ENCODE data around the gene NDUFS6. TPM values are rescaled to one million over a fixed set of nuclear protein-coding genes. Genes with fewer than 3 reads are reported as not detected.
"Not testable (repeated sequence)": the region's sequence is repeated elsewhere in the genome, so short reads cannot be mapped to it uniquely, and the experiment has no call there.

Gene NDUFS6
- total RNA-seq, 1 experiment from 2014 or later = 107 TPM

DNA sequence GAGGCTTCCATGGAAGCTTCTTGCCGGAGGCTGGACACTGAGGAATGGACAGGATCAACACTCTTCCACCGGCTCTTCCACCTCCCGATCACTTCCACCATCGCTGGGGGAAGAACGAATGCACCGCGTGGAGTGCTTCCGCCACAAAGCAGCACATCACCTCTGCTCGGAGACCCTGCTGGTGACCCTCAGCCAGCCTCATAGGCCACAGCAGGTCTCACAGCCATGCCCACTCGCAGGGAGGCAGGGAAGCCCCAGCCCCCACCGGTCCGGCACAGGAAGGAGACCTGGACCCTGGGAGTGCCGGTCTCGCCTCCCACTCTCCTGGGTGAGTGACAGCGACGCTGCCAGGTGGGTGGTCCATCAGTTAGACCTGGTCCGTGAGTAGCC, 6.3 kb upstream of the NDUFS6 start:
- in situ Hi-C loops (cut with HindIII; ENCODE audit: low sequenced_read_pairs) = no loop called here
- DNase-seq (ENCODE audit: low spot score) = no peak

DNA sequence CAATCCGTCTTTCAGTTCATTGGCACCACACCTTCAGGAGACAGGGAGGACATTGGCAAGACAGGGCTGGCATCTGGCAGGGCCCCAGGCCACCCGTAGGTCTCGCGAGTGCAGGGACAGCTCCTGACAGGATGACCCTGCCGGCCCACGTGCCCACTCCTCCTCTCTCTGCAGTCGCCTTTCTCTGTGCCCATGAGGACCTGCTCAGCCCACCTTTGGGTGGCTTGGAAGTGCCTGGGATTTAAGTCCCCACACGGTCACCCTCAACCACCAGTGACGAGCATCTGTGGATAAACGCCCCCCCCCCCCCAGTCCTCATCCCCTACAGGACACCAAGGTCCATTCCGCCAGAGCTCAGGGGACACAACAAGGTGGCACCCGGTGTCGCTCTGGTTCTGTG, 5.7 kb upstream of the NDUFS6 start:
- DNase-seq (ENCODE audit: low spot score) = no peak
- in situ Hi-C loops (cut with HindIII; ENCODE audit: low sequenced_read_pairs) = no loop called here

DNA sequence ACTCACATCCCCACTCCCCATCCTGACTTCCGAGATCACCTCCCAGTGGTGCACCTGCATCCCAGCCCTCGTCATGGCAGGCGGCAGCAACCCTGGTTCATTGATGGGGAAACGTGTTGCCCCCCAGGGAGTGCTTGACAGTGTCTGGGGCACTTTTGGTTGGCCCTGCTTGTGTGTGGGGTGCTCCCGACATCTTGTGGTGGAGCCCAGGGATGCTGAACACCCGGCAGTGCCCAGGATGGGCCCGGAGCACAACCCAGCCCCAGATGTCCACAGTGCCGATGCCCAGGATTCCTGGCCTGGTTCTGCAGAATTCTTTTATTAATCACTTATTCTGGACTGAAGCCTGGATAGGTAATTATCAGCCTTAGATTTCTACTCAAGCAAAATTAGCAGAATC, 5.3 kb upstream of the NDUFS6 start:
- in situ Hi-C loops (cut with HindIII; ENCODE audit: low sequenced_read_pairs) = no loop called here
- DNase-seq (ENCODE audit: low spot score) = no peak

DNA sequence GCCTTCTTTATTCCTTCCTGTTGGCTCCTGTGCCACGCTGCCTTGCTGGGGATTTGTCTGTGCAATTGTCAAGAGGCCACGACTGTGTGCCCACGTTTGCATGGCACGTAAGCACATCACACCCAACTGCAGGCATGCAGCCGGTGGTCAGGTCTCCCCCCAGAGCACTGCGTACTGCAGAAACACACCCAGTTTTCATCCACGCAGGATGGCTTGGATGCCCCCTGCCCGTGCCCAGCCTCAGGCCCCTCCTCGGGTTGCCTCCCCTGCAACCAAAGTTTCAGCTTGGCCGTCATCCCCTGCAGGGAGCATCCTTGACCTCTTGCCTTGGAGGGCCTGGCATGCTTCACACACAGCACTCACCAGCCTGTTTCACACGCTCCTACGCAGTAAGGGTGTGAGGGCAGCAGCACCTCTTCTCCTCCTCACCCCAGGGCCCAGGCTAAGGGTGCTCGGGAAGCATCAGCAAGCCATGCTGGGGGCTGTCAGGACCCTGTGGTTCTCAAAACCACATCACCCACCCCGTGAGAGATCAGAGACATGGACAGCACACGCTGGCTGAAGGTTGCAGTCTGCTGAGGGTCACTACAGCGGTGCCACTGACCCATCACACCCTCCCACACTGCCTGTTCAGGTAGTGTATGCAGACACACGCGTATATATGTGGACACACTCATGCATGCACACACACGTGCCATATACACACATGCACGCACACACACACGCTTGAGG, 4.7 kb upstream of the NDUFS6 start:
- no peak for DNase-seq (ENCODE audit: low spot score)
- in situ Hi-C loops (cut with HindIII; ENCODE audit: low sequenced_read_pairs) = no loop called here

DNA sequence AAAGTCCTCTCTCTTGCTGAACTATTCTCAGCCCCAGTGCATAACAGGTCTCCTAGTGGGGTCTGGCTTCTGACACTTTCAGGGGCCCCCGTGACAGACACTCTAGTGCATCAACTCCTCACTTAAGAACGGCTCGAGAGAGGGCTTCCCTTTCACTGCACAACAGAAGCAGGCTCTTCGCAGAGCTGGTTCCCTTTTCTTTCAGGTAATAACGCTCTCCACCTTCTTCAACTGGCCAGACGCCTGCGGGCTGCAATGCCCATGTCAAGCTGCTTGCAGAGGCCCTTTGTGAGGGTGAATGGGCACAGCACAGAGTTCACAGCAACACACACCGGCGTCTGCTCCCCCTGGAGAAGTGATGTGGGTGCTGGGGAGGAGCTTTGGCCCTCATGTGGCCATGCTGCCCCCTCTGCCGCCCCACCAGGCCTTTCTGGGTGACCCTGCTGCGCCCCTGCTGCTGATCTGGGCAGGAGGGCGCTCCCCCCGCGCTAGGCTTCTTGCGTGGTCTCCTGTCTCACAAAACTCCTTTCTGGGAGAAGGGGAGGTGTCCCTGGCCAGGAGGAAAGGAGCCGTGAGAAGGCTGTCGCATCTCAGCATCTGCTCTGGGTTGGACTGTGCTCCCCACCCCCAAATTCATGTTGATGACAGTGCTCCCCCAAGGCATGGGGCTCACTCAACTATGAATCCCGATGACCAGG, 4.0 kb upstream of the NDUFS6 start:
- no peak for DNase-seq (ENCODE audit: low spot score)
- in situ Hi-C loops (cut with HindIII; ENCODE audit: low sequenced_read_pairs) = no loop called here

DNA sequence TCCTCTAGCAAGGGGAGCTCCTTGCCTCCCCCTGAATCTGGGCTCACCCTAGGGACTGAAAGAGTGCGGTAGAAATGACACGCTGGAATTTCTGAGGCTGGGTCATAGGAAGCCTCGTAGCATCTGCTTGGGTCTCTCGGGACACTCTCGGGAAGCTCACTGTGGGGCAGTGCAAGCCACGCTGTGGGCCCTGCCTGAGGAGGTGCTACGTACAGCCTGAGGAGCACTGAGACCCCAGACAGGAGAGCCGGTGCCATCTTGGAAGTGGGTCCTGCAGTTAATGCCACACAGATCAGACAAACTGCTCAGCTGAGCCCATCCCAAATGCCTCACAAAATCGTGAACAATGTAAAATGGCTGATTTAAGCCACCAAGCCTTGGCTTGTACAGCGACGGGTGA, 3.4 kb upstream of the NDUFS6 start:
- in situ Hi-C loops (cut with HindIII; ENCODE audit: low sequenced_read_pairs) = no loop called here
- DNase-seq (ENCODE audit: low spot score) = no peak

DNA sequence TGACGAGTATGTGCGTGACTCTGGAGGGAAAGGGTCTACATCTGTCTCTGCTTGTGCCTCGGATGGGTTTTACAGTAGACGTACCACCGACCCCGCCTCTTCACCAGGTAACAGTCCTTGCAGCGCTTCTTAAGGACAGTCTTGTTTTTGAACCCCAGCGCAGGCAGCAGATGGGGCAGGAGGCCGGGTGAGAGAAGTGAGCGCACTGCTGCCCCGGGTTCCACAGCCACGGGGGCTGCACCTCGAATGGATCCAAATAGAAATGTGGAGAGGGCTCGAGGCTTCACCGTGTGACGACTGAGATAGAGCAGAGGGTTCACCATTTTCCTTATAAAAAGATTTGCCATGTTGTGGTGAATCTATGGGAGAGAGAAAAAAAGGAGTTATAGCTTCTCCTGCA, 2.6 kb upstream of the NDUFS6 start:
- in situ Hi-C loops (cut with HindIII; ENCODE audit: low sequenced_read_pairs); DNase-seq (ENCODE audit: low spot score): not testable (repeated sequence)

DNA sequence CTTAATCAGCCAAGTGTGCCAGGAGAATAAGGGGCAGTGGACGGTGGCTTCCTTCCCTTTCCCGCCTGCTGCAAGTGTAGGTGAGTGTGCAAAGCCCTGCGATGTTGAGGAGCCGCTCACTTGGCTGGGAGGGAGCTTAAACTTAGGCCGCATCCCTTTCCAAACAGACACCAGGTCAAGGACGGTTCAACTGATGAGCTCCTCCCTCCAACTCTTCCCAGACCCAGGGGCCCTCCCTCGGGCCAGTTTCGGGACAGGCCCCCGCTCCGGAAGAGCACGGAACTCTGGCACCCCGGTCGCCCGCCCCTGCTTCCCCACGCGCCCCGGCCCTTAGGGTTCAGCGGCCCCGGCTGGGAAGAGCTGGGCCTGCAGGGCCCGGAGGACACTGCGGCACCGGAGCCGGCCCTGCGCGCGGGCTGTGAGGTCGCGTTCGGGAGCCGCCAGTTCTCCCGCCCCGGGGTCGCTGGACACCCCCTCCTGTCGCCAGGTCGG, 2.1 kb upstream of the NDUFS6 start:
- DNase-seq (ENCODE audit: low spot score) = no peak
- in situ Hi-C loops (cut with HindIII; ENCODE audit: low sequenced_read_pairs) = no loop called here

DNA sequence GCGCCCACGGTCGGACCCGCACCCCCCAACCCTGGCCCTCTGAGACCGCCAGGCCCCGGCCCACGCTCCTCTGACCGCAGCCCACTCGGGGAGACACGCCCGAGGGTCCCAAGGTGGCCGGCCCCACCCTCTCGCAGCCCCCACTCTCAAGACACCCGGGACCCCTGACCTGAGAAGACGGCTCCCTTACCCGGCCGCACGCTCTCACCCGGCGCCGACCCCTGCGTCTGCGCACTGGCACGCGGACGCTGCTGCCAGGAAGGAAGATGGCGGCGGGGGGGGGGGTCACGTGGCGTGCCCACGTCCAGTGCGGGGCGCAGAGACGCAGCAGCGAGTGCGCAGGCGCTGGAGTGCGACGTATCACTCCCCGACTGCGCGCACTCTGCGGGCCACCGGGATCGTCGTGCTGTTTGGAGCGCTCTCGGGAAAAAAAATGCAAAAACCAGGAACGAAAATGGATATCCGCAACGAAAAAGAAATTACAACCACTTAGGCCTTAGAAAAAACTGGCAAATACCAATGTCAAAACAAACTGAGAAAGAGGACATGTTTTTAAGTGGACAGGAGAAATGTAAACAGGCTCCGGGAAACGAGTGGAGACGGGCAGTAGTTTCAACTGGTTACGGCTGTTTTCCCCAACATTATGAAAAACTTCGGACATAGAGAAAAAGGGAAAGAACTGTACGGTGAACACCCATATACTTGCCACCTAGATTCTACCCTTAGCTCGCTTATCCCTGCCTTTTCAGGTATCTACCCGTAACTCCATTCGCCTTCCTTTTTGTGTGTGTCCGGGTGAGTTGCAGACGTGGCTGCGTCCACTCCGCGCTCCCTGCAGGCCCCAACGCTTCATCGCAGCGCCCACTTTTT, 1.4 kb upstream of the NDUFS6 start, which contains the start of gene MRPL36:
Gene MRPL36 (minus strand): TSS at position 236 of the 870 bp plus-strand sequence. CDS start 902 bp downstream, outside the sequence.
- DNase-seq (ENCODE audit: low spot score) = peak; percentile 87
- in situ Hi-C loops (cut with HindIII; ENCODE audit: low sequenced_read_pairs) = no loop called here

DNA sequence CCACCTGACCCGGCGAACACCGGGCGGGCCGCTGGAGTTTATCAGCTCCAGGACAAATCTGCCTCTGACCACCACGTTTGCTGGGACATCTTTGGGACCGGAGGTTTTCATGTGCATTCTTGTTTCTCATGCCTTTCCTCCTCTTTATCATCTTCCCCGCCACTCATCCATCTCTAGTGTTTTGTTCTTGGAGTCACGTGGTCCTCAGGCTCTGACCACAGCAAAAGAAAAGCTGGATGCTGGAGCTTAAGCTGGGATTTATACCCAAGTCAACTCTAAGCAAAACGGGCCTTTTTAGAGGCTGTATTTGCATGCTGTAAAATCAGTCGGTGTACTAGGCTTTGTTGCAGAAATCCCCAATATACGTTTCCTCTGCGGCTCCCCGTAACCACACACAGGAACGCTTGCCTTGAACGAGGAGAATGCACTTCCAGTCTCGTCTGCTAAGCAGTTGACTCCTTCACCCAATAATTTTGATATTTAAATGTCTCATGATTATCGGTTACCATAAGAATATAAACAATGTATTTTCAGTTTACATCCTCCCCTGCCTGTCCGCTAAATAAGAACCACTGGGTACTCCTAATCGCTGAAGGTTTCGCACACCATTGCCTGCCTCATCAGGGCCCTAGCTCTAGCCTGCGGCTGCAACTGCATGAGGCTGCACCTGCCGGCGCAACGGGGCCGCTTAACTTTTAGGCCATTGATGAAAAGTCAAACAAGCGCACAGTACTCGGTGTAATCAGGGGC, 560 bp upstream of the NDUFS6 start:
- in situ Hi-C loops (cut with HindIII; ENCODE audit: low sequenced_read_pairs) = no loop called here
- peak; percentile 72 for DNase-seq (ENCODE audit: low spot score)

DNA sequence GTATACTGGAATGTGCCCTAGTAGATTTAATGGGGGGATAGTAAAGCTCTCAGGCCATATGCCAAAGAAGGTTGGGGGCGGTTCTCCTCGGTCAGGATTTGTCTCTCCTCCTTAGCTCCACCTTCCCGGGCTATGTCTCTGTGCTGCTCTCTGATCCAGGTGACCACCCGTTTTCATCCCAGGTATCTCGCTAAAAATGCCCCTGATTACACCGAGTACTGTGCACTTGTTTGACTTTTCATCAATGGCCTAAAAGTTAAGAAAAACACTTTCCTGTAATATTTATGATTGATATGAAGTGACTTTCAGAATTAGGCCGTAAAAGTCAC, 724 bp downstream of the NDUFS6 start:
- in situ Hi-C loops (cut with HindIII; ENCODE audit: low sequenced_read_pairs) = no loop called here
- DNase-seq (ENCODE audit: low spot score) = peak; percentile 11

DNA sequence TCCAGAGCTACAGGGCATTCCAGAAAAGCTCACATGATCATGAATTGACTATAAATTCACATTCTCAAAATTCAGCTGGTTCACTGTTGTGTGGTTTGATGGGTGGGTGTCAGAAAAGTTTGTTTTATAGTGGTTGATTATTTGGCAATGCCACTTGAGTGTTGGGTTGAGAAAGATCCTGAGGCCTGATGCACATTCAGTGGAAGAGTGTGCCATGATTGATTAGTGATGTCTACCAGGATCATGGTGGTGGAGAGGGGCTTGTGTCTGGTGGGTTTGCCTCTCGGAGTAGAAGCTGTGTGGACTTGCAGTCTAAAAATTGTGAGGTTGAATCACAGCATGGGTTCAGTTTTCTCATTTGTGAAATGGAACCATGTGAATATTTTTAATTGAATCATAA, 2.0 kb downstream of the NDUFS6 start:
- in situ Hi-C loops (cut with HindIII; ENCODE audit: low sequenced_read_pairs) = no loop called here
- no peak for DNase-seq (ENCODE audit: low spot score)

DNA sequence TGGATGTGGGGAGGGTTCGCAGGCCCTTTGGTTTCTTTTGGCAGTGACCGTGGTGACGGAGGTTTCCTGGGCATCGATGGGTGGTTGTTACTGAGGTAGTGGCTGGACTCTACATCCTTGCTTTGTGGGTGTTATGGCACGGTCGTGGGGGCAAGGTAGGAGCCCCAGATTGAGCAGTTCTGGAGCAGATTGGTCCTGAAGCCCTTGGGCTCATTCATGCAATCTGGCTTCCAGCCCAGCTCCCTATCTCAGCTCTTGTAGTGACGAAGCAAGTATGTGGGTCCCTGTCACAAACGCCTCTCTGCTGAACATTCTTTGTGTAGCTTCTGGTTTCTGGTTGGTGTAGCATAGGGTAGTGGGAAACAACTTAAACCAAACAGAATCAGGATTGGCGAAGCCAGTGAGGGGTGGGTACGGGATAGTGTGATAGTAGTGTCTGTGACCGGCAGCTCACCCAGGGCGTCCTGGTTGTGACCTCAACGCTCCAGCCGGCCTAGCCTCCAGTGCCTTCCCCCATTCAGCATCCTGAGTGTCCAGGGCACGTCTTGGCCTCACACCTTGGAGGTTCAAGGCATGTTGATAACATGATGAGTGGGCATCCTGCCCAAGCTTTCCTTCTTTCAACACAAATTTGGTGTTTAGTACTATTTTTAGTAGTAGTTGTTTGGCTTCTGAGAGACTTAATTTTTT, 2.9 kb downstream of the NDUFS6 start:
- no peak for DNase-seq (ENCODE audit: low spot score)
- in situ Hi-C loops (cut with HindIII; ENCODE audit: low sequenced_read_pairs) = no loop called here

DNA sequence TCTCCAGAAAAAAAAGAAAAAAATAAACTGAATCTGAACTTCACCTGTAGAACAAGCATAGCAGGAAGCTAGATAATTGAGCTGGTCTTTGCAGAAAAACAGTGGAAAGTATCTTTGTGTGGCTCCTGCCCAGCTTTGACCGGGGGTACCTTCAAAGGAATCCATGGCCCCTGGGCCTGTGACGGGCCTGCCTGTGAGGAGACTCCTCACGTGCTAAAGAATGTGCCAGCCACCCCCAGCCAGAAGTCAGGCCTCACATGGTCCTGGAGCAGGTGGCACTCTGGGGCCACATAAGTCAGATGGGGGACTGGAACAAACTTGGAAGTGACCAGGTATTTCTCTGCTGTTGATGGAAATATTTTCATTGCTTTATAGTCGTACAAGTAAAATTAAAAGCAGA, 4.1 kb downstream of the NDUFS6 start:
- in situ Hi-C loops (cut with HindIII; ENCODE audit: low sequenced_read_pairs) = no loop called here

DNA sequence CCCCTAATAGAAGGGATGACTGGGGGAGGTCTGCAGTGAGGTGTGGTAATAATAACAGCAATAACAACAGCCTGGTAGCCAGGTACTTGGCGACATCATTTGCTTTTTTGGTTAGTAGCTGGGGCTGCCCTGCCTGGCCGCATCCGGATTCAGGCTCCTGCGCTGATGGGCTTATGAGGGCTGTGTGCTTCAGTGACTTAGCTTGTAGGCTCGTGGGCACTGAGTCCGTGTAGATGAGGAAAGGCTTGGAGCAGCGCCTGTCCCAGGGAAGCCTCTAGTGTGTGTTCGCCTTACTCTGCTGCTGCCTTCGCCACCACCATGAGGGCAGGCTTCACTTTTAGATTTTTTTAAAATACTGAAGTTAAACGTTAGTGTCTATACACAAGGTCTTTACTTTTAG, 4.5 kb downstream of the NDUFS6 start:
- in situ Hi-C loops (cut with HindIII; ENCODE audit: low sequenced_read_pairs) = no loop called here
- no peak for DNase-seq (ENCODE audit: low spot score)

More for the DNA sequence above, 4.1 kb downstream of the NDUFS6 start:
- DNase-seq (ENCODE audit: low spot score) = no peak

DNA sequence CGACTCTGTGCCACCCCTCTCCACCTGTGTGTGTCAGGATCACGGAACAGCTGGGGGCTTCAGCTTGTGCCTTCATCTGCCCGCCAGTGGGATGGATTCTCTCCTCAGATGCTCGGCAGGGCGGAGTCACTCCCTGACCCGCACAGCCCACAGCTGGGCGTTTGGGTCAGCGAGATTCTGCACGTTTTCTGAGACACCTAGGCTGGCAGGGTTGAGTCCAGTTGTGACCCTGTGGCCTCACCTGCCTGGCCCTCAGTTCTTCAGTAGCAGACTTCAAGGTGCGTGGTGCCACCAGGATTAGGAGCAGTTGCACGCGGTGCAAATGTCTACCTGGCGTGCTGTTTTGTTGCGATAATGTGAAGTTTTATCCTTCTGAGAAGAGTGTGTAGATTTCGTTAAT, 5.0 kb downstream of the NDUFS6 start:
- DNase-seq (ENCODE audit: low spot score) = no peak
- in situ Hi-C loops (cut with HindIII; ENCODE audit: low sequenced_read_pairs) = no loop called here

DNA sequence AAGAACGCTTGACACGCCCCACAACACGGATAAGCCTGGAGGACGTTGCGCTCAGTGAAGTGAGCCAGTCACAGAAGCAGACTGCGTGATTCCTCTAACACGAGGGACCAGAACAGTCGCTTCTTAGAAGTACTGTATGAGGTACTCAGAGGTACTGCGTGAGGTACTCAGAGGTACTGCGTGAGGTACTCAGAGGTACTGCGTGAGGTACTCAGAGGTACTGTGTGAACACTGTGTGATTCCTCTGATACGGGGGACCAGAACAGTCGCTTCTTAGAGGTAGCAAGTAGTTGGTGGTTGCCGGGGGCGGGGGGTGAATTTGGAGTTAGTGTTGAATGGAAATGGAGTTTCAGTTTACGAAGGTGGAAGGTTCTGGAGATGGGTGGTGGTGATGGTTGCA, 5.8 kb downstream of the NDUFS6 start:
- no peak for DNase-seq (ENCODE audit: low spot score)
- in situ Hi-C loops (cut with HindIII; ENCODE audit: low sequenced_read_pairs) = no loop called here

DNA sequence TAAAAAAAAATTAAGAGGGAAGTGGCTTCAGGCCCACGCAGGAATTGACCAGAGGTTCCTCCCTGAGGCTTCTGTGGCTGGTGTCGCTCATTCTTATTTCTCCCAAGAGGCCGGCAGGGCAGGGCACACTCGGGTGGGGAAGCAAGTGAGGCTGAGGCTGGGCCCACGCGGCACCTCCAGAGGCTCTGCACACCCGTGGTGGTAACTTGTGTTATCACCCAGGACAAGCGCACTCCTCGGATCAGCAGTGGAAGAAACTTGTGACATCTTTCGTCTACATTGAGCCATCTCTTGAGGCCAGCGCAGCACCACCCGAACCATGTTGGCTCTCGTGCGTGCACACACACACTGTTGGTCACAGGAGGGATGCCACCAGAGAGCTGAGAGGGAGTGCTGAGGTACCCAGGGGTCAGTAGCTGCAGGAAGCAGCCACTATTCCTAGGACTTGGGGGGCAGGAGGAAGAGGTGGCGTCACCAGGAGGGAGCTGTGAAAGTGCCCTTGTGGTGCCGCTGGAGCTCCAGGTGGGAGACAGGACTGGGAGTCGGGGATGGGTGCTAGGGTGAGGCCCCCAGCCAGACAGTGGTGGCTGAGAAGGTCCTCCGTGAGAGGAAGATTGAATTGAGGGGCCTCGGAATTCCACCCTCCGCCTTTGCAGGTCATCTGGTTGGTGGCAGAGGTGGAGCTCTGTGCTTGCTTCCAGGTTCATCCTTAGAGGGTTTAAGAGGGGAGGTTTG, 6.4 kb downstream of the NDUFS6 start:
- DNase-seq (ENCODE audit: low spot score) = no peak
- in situ Hi-C loops (cut with HindIII; ENCODE audit: low sequenced_read_pairs) = no loop called here
